GM21360 (cell line): ENCODE data around the gene ARL14EP.

Experiments
- ATAC-seq: cut with Tn5 transposase; IDR thresholded peaks from one replicate; pipeline ENCODE4 v1.9.1; 2021; ENCODE audit warnings: mild to moderate bottlenecking, moderate library complexity; ENCODE audit not compliant: unreplicated experiment

ARL14EP gene

DNA sequence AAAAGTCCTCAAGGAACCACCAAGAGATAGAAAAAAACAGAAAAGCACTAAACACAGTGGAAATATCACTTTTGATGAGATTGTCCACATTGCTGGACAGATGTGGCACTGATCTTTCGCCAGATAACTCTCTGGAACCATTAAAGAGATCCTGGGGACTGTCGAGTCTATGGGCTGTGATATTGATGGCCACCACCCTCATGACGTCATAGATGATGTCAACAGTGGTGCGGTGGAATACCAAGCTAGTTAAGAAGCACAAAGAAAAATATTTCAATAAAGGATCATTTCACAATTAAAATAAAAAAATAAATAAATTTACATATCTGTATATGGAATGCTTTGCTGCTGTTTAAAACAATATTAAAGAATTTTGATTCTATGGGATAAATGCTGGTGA, 45.5 kb downstream of the ARL14EP start:
- ATAC-seq = no peak

- ATAC-seq = no peak
Measured at GRCh38 chr11:30370164-30370563, 47.3 kb downstream of the ARL14EP start.

DNA sequence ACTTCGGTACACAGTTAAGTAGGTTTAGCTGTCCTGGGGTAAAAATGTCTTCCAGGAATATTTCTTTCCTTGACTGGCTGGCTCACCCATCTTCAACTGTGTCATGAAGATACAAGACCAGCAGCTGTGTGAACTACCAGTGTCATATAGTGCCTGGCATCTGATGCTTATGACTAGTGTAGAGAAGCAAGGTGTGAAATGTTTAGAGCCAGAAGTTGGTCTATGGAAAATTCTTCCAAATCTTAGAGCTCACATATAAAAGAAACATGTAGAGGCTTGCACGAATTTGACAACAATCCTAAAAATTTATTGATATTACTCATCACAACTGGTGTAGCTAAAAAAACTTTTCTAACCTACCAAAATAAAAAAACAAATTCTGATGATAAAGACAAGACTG, 54.4 kb downstream of the ARL14EP start:
- no peak for ATAC-seq

GRCh38 chr11:30380846-30381245, 57.9 kb downstream of the ARL14EP start:
- no peak for ATAC-seq

GRCh38 chr11:30381879-30382278, 59.0 kb downstream of the ARL14EP start:
- no peak for ATAC-seq
